GM12891 (cell line): ENCODE results near the gene PTPRN2.
"Not testable (repeated sequence)": the region's sequence is repeated elsewhere in the genome, so short reads cannot be mapped to it uniquely, and the experiment has no call there.

Experiments used
- PAX5 ChIP-seq: IDR thresholded peaks from 2 replicates; pipeline ENCODE4 v1.6.1; 2011; ENCODE audit warnings: low read length, moderate library complexity, mild to moderate bottlenecking; ENCODE audit not compliant: insufficient read depth, severe bottlenecking
- POLR2A ChIP-seq: IDR thresholded peaks from 2 replicates; pipeline ENCODE4 v1.6.1; 2011; ENCODE audit warnings: low read depth, low read length, control low read depth
- POLR2AphosphoS5 ChIP-seq: IDR thresholded peaks from 2 replicates; pipeline ENCODE4 v1.6.1; 2011; ENCODE audit warnings: low read depth, low read length, control low read depth
- POU2F2 ChIP-seq: IDR thresholded peaks from 2 replicates; pipeline ENCODE4 v1.6.1; 2011; ENCODE audit warnings: low read depth, mild to moderate bottlenecking, control low read depth, low read length, moderate library complexity
- SPI1 ChIP-seq: IDR thresholded peaks from 2 replicates; pipeline ENCODE4 v1.6.1; 2011; ENCODE audit warnings: low read depth, low read length, control low read depth
- TAF1 ChIP-seq: IDR thresholded peaks from 2 replicates; pipeline ENCODE4 v1.6.1; 2011; ENCODE audit warnings: low read depth, low read length, control low read depth

- not testable (repeated sequence) for TF ChIP-seq POLR2A, POLR2AphosphoS5, TAF1, SPI1, POU2F2, PAX5
Observed at GRCh38 chr7:158376839-158377186, 210.8 kb downstream of the PTPRN2 start.
